OCI-LY1 (cell line): ENCODE results near the gene DCC.

ENCODE experiments used
- EZH2 ChIP-seq: fragments of 200-600 bp; sonication (generic), shearing (Covaris generic); IDR thresholded peaks from 2 replicates; pipeline ENCODE4 v1.8.0; 2017; ENCODE audit warnings: borderline replicate concordance, mixed run types, mild to moderate bottlenecking, antibody characterized with exemption, low read length, moderate library complexity, mixed read lengths
- TF ChIP-seq, protein P1 (sequence below): fragments of 200-600 bp; sonication (generic), shearing (Covaris generic); IDR thresholded peaks from 2 replicates; pipeline ENCODE4 v1.5.1; 2017; ENCODE audit warnings: mild to moderate bottlenecking, antibody characterized with exemption, low read length, moderate library complexity, mixed read lengths

GRCh38 chr18:52679354-52679753 is 339.4 kb downstream of the DCC start:
- TF ChIP-seq, protein P1, sequence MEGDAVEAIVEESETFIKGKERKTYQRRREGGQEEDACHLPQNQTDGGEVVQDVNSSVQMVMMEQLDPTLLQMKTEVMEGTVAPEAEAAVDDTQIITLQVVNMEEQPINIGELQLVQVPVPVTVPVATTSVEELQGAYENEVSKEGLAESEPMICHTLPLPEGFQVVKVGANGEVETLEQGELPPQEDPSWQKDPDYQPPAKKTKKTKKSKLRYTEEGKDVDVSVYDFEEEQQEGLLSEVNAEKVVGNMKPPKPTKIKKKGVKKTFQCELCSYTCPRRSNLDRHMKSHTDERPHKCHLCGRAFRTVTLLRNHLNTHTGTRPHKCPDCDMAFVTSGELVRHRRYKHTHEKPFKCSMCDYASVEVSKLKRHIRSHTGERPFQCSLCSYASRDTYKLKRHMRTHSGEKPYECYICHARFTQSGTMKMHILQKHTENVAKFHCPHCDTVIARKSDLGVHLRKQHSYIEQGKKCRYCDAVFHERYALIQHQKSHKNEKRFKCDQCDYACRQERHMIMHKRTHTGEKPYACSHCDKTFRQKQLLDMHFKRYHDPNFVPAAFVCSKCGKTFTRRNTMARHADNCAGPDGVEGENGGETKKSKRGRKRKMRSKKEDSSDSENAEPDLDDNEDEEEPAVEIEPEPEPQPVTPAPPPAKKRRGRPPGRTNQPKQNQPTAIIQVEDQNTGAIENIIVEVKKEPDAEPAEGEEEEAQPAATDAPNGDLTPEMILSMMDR: no peak
- TF ChIP-seq EZH2: no peak
